22Rv1 (cell line): Measurements from ENCODE around the gene BSPRY.

Experiments
- H3K27ac ChIP-seq: fragments of 450-650 bp; 2 replicates; pipeline ENCODE4 v1.5.1; 2017
- CTCF ChIP-seq: fragments of 450-650 bp; IDR thresholded peaks from 2 replicates; pipeline ENCODE4 v1.5.1; 2017; ENCODE audit warnings: mild to moderate bottlenecking
- ZFX ChIP-seq: fragments of 450-650 bp; IDR thresholded peaks from 2 replicates; pipeline ENCODE4 v1.6.1; 2017; ENCODE audit warnings: antibody characterized with exemption, borderline replicate concordance

BSPRY gene

DNA sequence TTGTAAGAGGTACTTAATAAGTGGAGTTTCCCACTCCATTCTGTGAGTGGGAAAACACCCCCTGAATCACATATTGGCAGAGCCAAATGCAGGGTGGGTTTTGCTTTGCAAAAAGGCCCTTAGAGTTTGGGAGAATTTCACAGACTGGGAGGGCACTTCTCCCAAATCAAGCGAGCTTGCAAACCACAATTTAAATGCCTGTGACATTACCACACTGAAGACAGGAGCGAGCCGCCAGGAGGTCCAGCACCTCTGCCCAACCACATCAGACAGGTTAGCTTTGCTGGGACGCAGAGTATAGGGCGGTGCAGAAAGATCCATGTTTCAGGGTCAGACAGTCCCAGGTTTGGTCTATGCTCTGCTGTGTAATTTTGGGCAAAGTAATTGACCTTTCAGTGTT lies 49.5 kb downstream of the BSPRY start:
- H3K27ac ChIP-seq = no peak overlapping the region
- TF ChIP-seq CTCF = no peak
- TF ChIP-seq ZFX = no peak

GRCh38 chr9:113399646-113400200 lies 50.4 kb downstream of the BSPRY start:
- no peak overlapping the region for H3K27ac ChIP-seq
- TF ChIP-seq ZFX (no peak), CTCF (no peak)

DNA sequence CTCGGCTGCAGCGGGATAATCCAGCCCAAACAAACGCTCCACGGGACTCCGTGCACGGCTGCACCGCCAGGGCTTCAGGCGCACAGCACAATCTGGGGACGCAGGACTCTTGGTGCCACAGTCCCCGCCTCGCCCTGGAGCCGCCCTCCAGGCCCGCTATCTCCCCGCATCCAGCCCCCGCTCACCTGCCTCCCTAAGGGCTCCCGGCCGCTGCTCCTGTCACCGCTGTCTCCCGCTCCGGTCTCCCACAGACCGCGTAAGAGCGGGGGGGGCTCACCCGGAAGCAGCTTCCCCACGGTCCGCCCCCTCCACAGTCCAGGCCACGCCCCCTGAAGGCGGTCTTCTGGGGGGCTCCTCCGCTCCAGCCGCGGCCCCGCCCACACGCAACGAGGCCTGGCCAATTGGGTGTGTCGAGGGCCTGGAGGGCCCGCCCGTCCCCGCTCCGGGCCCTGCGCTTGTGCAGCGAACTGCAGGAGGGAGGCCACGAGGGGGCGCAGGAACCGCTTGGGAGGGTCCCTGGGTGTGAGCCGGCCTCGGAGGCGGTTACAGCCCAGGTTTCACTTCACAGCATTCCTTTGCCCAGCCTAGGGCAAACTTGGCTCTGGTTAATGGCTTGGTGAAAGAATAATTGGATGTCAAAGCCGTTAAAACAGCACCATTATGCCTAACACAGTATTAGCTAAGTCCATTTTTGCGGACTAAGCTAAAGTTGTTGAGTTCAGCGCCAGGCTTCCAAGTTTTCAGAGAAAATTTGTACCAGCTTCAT lies 51.9 kb downstream of the BSPRY start, which contains the start of gene ALAD:
Gene ALAD (minus strand): TSS at position 258 of the 766 bp plus-strand sequence. CDS start 7,725 bp downstream, outside the sequence.
- peak within 1 kb of the TSS; percentile 61 for H3K27ac ChIP-seq
- TF ChIP-seq CTCF = peak; percentile 99
- no peak for TF ChIP-seq ZFX

DNA sequence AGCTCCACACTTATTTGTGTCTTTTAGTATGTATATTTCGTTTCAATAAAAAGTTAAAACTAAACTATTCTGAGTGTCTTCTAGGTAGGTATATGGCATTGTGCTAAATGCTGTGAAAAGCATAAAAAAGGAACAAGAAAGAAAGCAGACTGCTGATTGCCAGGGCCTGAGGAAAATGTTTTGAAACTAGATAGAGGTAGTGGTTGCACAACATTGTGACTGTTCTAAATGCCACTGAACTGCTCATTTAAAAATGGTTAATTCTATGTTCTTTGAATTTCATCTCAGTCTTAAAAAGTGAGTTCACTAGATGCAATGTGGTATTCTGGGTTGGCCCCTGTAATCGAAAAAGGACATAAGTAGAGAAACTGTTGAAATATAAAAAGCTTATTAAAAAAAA lies 54.3 kb downstream of the BSPRY start:
- H3K27ac ChIP-seq = no peak overlapping the region
- TF ChIP-seq CTCF (no peak), ZFX (no peak)

DNA sequence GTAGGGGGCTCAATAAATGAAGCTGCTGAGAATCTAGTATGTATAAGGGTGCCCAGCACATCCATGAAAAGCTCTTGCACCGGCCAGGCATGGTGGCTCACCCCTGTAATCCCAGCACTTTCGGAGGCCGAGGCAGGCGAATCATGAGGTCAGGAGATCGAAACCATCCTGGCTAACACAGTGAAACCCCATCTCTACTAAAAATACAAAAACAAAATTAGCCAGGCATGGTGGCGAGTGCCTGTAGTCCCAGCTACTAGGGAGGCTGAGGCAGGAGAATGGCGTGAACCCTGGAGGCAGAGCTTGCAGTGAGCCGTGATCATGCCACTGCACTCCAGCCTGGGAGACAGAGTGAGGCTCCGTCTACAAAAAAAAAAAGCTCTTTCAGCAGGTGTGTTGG lies 57.0 kb downstream of the BSPRY start:
- peak overlapping the region; percentile 38; the same call in 1 of the 2 replicates for H3K27ac ChIP-seq

GRCh38 chr9:113406873-113407511 lies 57.7 kb downstream of the BSPRY start:
- H3K27ac ChIP-seq = peak overlapping the region; percentile 38; the same call in 1 of the 2 replicates
- peak; percentile 88 for TF ChIP-seq CTCF

DNA sequence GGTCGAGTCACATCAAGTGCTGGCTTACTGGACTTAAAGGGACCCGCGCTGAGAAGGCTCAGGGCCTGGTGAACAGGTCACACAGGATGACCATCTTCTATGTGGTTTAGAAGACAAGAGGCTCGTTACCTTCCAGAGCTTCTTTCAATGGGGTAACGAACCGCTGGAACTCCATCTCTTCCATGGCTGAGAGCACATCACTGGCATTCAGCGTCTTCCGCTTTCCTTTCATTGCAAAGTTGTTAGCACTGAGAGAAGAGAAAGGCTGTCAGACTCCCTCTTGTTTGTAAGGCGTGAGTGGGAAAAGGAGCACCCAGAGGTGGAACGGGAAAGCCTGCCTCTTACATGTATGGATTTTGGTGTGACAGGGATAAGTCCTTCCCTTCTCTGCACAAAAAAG lies 60.1 kb downstream of the BSPRY start:
- peak overlapping the region; percentile 98 for H3K27ac ChIP-seq

More for the DNA sequence above, 60.1 kb downstream of the BSPRY start:
- no peak for TF ChIP-seq ZFX
- TF ChIP-seq CTCF = no peak
